DND-41 (cell line): ENCODE results near the gene TSPAN10.

Experiments
- ATAC-seq: fragments of 200-7000 bp; cut with Tn5 transposase; 3 replicates; pipeline ENCODE4 v1.9.1; 2021; ENCODE audit warnings: low read depth; ENCODE audit not compliant: insufficient read depth
- DNase-seq: peaks from one replicate; pipeline ENCODE4 v3.0.0-alpha.2; 2020
- H2AFZ ChIP-seq: 2 replicates; pipeline ENCODE4 v1.6.0; 2012; ENCODE audit warnings: low read depth, low read length
- H3K27ac ChIP-seq: 2 replicates; pipeline ENCODE4 v1.5.1; 2012; ENCODE audit warnings: low read length, inconsistent platforms
- H3K27me3 ChIP-seq: fragments of 200-600 bp; sonication (generic); 2 replicates; pipeline ENCODE4 v1.6.0; 2012; ENCODE audit warnings: low read length, mild to moderate bottlenecking, inconsistent platforms; ENCODE audit not compliant: insufficient read depth, poor library complexity
- H3K36me3 ChIP-seq: 2 replicates; pipeline ENCODE4 v1.5.1; 2012; ENCODE audit warnings: low read length, inconsistent platforms; ENCODE audit not compliant: insufficient read depth
- H3K4me1 ChIP-seq: 2 replicates; pipeline ENCODE4 v1.5.1; 2012; ENCODE audit warnings: mild to moderate bottlenecking, low read length; ENCODE audit not compliant: insufficient read depth
- H3K4me2 ChIP-seq: 2 replicates; pipeline ENCODE4 v1.6.0; 2012; ENCODE audit warnings: mild to moderate bottlenecking, moderate library complexity, low read length, inconsistent platforms; ENCODE audit not compliant: insufficient read depth
- H3K4me3 ChIP-seq, 2 experiments: fragments of 200-600 bp in 1 of 2; shearing (Covaris generic) in 1 of 2; 2 replicates each; pipeline ENCODE4 v1.5.1; 2012 to 2016; ENCODE audit warnings: inconsistent platforms in 2 of 2, low read length in 2 of 2, mild to moderate bottlenecking in 2 of 2, low read depth in 1 of 2, moderate library complexity in 1 of 2
- H3K79me2 ChIP-seq: 2 replicates; pipeline ENCODE4 v1.6.0; 2012; ENCODE audit warnings: low read length, inconsistent platforms; ENCODE audit not compliant: insufficient read depth
- H3K9ac ChIP-seq: 2 replicates; pipeline ENCODE4 v1.6.0; 2012; ENCODE audit warnings: low read depth, mild to moderate bottlenecking, inconsistent platforms, low read length, moderate library complexity
- H3K9me3 ChIP-seq: 2 replicates; pipeline ENCODE4 v1.5.1; 2012; ENCODE audit warnings: low read length, moderate library complexity, mild to moderate bottlenecking, inconsistent platforms; ENCODE audit not compliant: insufficient read depth, severe bottlenecking
- H4K20me1 ChIP-seq: 2 replicates; pipeline ENCODE4 v1.6.0; 2012; ENCODE audit warnings: low read length; ENCODE audit not compliant: insufficient read depth
- EZH2 ChIP-seq: IDR thresholded peaks from 3 replicates; pipeline ENCODE4 v1.6.1; 2012; ENCODE audit warnings: borderline replicate concordance, low read depth, mild to moderate bottlenecking, moderate library complexity, low read length, inconsistent platforms; ENCODE audit not compliant: severe bottlenecking
- TF ChIP-seq, protein P1 (sequence below): IDR thresholded peaks from 2 replicates; pipeline ENCODE4 v1.5.1; 2012; ENCODE audit warnings: borderline replicate concordance, low read length, moderate library complexity, mild to moderate bottlenecking; ENCODE audit not compliant: poor library complexity, severe bottlenecking; ENCODE audit errors: extremely low read depth

The TSPAN10 gene

DNA sequence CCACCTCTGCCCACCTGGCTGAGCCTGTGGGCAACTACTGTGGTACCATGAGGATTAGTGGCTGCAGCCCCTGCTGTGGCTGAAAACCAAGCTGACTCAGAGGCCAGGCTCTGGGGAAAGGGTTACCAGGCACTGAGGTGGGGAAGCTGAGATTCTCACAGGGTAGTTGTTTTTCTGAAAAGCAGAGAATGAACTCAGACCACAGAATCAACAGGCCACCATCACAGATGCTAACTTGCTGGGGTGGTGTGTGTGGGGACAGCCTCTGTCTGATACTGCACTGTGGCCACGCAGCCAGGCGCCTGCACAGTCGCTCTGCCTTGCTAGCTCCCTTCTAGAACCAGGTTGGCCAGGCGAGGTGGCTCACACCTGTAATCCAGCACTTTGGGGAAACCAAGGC, 28.9 kb upstream of the TSPAN10 start:
- no peak for DNase-seq
- Histone ChIP-seq H2AFZ (no peak overlapping the region), H3K4me3 (no peak overlapping the region), H3K4me2 (no peak overlapping the region), H3K27ac (no peak overlapping the region), H3K79me2 (peaks cover 29% of the 10 kb centered on the region), H3K9me3 (no peaks in the 10 kb centered on the region), H3K9ac (no peak overlapping the region), H3K36me3 (peaks cover 77% of the 10 kb centered on the region), H4K20me1 (peaks cover 33% of the 10 kb centered on the region), H3K27me3 (no peaks in the 10 kb centered on the region), H3K4me1 (no peaks in the 10 kb centered on the region)
- no peak for ATAC-seq
- TF ChIP-seq, protein P1, sequence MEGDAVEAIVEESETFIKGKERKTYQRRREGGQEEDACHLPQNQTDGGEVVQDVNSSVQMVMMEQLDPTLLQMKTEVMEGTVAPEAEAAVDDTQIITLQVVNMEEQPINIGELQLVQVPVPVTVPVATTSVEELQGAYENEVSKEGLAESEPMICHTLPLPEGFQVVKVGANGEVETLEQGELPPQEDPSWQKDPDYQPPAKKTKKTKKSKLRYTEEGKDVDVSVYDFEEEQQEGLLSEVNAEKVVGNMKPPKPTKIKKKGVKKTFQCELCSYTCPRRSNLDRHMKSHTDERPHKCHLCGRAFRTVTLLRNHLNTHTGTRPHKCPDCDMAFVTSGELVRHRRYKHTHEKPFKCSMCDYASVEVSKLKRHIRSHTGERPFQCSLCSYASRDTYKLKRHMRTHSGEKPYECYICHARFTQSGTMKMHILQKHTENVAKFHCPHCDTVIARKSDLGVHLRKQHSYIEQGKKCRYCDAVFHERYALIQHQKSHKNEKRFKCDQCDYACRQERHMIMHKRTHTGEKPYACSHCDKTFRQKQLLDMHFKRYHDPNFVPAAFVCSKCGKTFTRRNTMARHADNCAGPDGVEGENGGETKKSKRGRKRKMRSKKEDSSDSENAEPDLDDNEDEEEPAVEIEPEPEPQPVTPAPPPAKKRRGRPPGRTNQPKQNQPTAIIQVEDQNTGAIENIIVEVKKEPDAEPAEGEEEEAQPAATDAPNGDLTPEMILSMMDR, result no peak
- no peak for TF ChIP-seq EZH2

DNA sequence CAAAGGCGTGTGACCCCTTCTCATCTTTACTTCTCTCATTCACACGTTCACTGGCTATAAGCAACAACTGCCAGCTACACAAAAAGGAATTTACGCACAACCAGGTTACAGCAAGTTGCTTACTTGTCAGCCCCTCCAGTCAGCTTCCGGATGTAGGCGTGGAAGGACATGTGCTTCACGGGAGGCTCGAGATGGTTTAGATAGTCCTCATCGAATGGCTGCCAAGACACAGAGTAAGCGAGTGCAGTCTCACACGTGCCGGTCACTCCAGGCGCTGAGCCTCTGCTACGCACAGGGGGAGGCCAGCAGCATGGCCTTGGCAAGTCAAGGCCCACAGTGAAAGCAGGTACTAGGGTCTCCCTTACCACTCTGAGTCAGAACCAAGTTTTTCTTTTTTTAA, 28.4 kb upstream of the TSPAN10 start:
- DNase-seq (no peak), ATAC-seq (no peak)
- Histone ChIP-seq H3K27me3 (no peaks in the 10 kb centered on the region), H3K79me2 (peaks cover 34% of the 10 kb centered on the region), H3K4me3 (no peak overlapping the region), H3K36me3 (peaks cover 78% of the 10 kb centered on the region), H4K20me1 (peaks cover 34% of the 10 kb centered on the region), H3K9me3 (no peaks in the 10 kb centered on the region), H3K27ac (no peak overlapping the region), H3K4me1 (no peaks in the 10 kb centered on the region), H2AFZ (no peak overlapping the region), H3K4me2 (no peak overlapping the region), H3K9ac (no peak overlapping the region)
- TF ChIP-seq, protein P1, result no peak

DNA sequence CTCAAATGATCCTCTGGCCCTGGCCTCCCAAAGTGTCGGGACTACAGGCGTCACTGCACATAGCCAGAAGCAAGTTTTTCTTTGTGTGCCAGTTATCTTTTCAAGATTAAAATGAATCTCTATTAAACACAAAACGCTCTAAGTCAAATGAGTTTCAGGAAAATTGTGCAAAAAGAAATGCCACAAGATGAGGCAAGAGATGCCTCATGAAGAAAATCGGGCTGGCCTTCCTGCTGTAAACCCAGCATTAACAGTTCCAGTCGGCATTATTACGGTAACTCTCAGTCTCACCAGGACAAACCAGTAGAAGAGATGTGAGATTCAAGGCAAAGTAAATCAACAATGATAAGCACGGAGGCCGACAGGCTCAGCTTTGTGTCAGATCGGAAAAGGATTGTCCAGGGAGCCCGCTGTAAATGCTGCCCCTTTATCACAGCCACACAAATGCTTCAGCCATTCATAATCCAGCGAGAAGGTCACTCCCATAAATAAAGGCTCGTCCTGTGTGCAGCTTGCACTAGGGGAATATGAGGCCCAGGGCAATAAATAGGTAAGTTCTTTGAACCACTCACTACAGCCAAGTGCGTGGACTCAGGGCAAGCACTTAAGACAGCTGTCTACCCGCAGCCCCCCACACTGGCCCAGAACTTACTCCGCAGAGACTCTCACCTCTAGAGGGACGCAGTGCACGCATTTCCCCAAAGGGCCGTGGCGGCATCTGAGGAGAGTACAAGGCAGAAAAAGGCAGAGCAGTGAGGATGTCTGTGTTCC, 27.3 kb upstream of the TSPAN10 start:
- Histone ChIP-seq H3K79me2 (peaks cover 44% of the 10 kb centered on the region), H3K4me3 (no peak overlapping the region), H2AFZ (no peak overlapping the region), H4K20me1 (peaks cover 42% of the 10 kb centered on the region), H3K4me1 (no peaks in the 10 kb centered on the region), H3K4me2 (no peak overlapping the region), H3K27ac (no peak overlapping the region), H3K9me3 (no peaks in the 10 kb centered on the region), H3K27me3 (no peaks in the 10 kb centered on the region), H3K36me3 (peaks cover 76% of the 10 kb centered on the region), H3K9ac (no peak overlapping the region)
- no peak for TF ChIP-seq EZH2
- TF ChIP-seq, protein P1, result no peak
- DNase-seq, result no peak
- no peak for ATAC-seq
